HG03060 (cell line): ENCODE measurements around the gene RNF166.

Experiments used
- ATAC-seq: cut with Tn5 transposase; IDR thresholded peaks from one replicate; pipeline ENCODE4 v1.9.1; 2021; ENCODE audit warnings: low read depth, moderate number of reproducible peaks; ENCODE audit not compliant: unreplicated experiment

The RNF166 gene

GRCh38 chr16:88711750-88712340 lies 5.6 kb upstream of the RNF166 start:
- no peak for ATAC-seq

GRCh38 chr16:88710556-88710955 lies 4.3 kb upstream of the RNF166 start:
- no peak for ATAC-seq

DNA sequence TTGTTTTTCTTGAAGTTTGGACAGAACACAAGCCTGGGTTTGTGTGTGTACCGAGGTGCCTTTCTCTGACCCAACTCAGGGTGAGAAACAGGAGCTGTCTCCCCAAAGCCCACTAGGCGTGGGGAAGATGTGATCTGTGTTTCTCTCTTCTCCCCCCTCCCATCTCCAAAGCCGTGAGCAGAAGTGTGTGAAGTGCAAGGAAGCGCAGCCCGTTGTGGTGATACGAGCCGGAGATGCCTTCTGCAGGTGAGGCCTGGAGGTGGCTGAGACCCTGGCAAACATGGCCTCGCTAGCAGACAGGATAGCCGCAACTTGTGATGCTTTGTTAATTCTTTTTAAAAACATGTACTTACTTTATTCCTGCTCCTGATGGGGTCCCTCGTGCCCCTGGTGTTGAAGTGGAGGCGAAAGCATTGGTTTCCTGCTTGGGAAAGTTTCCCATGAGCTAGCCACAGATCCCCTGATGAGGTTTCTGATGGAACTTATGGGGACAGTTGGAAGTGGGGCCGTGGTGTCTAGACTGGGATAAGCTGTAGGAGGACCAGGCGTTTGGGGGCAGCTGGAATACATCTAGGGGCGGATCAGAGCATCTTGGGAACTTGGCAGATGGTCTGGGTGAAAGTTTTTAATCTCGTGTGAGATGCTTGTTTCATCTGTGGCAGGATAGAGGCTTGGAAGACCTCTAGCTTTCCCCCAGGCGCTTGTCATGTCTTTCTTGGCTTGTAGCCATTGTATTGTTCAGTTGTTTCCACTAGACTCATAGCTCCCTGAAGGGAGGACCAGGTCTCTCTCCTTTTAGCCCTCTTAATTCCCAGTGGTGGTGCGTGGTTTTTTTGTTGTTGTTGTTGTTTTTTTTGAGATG lies 988 bp upstream of the RNF166 start:
- no peak for ATAC-seq

DNA sequence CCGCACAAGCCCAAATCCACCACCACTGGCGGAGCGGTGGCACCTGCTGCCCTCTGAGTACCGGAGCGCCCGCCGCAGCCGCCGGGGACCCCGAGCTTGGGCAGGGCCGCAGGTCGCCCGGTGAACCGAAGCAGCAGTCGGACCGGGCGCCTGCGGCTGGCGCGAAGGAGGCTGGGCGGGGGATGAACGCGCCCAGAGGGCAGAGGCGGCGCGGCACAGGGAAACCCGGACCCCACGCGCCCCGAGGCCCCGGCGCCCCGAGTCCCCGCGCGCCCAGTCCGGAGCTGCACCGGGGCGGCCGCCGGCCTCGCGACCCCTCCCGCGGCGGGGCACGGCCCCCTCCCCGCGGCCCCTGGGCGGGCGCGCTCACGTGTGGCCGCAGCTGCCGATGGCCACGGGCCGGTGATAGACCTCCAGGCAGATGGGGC lies 393 bp downstream of the RNF166 start:
- no peak for ATAC-seq

DNA sequence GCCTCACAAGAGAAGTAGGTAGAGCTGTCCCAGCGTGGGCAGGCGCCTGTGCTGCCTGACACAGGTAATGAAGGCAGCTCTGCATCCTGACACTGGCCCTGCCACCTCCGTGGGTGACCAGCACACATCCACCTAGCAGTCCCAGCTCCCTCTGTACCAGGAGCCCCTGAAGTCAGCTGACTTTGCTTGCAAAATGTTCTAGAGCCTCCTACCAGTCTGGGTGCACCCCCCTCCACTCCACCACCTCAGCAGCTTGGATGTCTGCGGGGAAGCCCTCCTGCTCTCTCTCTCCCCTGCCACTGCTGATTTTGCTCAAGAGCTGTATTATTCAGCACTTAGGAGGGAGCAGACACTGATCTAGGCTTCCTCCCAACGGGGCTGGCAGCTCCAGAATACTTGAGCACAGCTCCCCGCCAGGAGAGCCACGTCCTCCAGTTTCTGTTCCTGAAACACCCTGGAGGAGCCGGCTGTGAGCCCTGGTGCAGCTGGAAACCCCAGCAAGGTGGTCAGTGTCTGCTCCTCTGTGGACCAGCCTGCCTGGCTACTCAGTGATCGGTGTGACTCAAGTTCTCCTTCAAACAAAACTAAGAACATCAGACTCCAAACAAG lies 1.0 kb downstream of the RNF166 start:
- ATAC-seq, result no peak

- no peak for ATAC-seq
These were observed 2.5 kb downstream of the RNF166 start for GRCh38 chr16:88703486-88704309.

- no peak for ATAC-seq
These were observed 3.6 kb downstream of the RNF166 start for GRCh38 chr16:88702371-88703210.

DNA sequence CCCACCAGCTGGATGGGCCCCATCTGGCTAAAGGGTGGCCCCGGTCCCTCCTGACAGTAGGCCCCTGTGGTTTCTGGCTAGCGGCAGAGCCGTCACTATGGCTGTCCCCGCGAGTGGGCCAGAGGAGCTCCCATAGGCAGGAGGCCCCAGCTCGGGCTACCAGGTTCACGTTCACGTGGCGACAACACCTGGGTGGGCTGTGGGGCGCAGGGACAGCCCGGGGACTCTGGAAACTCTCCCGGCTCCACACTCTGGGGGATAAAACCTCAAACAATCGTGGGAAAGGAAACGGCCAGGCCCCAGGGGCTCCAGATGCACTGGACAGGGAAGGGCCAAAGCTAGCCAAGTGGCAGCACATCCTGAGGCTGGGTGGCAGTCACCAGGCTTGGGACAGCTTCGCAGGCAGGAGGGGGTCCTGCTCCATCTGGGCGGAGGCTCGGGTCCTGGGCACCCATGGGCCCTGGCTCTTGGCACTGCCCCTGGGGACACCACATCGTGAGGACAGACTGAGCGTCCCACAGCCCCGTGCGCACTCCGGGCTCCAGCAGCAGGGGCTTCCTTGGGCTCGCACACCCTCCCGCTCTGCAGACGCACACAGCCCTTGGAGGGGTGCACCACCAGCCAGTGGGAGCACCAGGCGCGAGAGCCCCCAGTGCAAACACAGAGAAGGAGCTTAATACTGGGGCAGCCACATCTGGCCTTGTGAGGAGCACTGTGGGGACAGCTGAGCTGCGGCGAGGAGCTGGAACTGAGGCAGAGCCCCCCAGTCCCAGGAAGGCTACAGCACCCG lies 4.4 kb downstream of the RNF166 start:
- no peak for ATAC-seq

DNA sequence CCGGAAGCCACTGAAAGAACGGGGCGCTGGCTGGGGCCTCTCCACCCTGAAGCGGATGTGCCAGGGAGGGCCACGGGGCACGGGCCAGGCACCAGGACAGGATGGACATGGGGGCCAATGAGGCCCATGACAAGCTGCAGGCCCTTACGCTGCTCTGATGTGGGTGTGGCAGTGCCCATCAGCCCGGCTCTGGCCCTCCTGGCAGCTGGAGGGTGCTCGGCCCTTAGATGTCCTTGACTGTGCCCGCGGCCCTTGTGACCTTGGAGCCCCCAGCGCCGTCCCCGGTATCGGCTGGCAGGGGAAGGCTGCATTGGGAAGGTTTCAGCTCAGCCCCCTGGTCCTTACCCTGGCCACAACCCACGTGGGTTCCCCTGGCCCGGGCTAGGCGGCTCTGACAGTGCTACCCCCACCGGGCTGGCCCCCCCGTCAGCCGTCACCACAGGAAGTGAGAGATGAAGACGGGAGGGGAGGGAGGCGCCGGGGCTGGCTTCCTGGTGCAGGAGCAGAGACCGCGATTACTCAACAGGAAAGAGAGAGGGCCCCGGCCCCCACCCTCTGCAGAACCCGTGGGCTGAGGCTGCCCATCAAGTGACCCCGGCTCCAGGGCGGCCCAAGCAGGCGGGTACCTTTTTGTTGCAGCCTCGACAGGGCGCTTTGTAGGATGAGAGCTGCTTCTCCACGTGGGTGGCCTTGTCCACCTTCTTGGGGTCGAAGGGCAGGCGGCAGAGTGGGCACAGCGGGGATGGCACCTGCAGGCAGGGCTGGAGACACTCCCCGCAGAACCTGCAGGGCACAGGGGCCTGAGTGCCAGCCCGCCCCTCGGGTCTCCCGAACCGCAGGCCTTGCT lies 5.3 kb downstream of the RNF166 start:
- ATAC-seq, result no peak

GRCh38 chr16:88700322-88700635 lies 5.9 kb downstream of the RNF166 start:
- ATAC-seq, result no peak

DNA sequence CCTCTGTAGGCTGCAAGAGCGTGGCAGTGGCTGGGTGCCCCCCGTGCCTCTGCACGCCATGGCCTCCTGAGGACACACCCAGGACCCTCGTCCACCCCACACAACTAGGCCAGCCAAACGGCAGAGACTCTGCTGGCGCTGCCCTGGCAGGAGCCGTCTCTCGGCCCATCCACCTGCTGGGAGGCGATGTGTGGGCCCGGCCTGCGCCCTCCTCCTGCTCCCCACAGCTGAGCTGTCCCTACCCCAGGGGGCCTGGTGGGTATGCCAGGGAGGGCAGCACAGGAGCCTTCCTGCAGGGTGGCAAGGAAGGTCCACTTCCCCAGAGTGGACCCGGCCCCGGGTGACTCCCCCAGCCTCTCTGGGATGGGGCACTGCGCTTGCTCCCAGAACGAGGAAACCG lies 7.0 kb downstream of the RNF166 start:
- ATAC-seq, result no peak

- ATAC-seq, result no peak
These were observed 7.6 kb downstream of the RNF166 start for GRCh38 chr16:88698646-88699045.

- ATAC-seq, result no peak
These were observed 8.2 kb downstream of the RNF166 start for GRCh38 chr16:88697831-88698615.

DNA sequence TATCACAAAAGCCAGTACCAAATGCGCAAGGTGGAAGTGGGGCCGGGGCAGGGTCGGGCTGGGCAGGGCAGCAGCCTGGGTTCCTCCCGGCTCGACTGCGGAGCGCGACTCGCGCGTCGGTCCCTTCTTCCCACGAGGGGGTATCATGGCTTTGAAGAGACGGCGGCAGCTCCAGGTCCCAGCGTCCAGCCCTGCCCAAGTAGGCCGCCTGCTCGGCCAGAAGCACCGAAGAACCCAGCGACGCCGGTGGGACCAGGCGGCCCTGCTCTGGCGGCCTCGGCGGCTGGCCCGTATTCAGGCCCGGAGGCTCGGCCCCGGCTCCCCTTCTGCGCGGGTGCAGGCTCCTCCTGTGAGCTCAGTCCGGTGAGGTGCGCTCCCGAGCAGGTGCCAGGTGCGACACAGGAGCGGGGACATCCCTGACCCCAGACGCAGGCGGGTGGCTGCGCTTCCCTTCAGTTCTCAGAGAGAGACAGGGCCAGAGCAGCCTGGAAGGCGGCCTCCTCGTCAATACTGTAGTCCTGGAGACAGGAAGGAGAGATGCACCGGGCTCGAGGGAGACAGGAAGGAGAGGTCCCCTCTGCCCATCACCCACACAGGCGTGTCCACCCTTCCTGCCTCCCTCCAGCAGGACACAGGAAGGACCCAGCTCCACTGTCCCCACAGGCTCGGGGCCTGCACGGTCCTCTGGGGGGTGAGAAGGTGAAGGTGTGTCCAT lies 8.9 kb downstream of the RNF166 start:
- no peak for ATAC-seq

DNA sequence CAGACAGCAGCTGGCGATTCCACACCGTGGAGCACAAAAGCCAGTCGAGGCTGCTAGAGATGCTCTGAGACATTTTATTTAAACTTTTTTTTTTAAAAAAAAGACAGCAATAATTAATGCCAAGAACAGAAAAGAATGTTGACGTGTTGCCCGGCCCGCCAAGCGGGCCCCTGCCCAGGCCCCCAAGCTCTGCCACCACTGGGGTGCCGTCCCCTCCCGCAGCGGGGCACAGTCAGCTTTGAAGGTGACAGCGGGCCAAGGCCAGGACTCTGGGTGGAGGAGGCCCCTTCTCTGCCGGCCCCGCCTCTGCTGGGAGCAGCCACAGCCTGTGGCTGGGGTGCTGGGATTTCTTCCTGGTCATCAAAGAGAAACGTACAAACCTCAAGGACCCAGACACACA lies 9.8 kb downstream of the RNF166 start:
- ATAC-seq, result no peak

DNA sequence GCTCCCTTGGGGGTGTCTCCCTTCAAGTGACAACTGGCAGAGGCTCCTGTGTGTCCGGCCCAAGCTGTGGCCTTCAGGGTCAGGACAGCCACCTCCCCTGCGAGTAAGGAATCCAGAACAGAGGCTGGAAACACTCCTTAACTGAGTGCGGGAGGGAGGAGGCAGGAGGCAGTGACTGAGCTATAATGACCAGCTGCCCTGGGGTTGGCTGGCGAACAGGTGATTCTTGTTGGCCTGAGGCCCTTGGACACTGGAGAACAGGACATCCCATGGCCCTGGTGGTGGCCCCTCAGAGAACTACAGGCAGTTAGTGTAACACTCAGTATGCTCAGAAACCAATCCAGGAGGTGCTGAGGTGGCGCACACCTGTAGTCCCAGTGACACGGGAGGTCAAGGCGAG lies 10.5 kb downstream of the RNF166 start:
- ATAC-seq, result no peak

GRCh38 chr16:88695218-88695617 lies 11.0 kb downstream of the RNF166 start:
- no peak for ATAC-seq
